Aorta (tissue), 5 donors: Measurements from ENCODE around the gene EFR3B. TPM values are rescaled to one million over a fixed set of nuclear protein-coding genes. Genes with fewer than 3 reads are reported as not detected.

Experiments used
- ATAC-seq: fragments of 200-7000 bp; cut with Tn5 transposase; one replicate; pipeline ENCODE4 v1.9.1; 2022; ENCODE audit warnings: moderate library complexity; ENCODE audit not compliant: low FRiP score
- DNase-seq, 2 donors: peaks; one replicate each; pipeline ENCODE4 v3.0.0-alpha.2; 2020
- H3K27ac ChIP-seq, 2 donors: one replicate each; pipeline ENCODE4 v1.5.1; 2013; ENCODE audit warnings: low read length in 2 of 2, mild to moderate bottlenecking in 2 of 2, moderate library complexity in 2 of 2, control low read depth in 1 of 2, inconsistent platforms in 1 of 2, low read depth in 1 of 2
- H3K27me3 ChIP-seq, 2 donors: one replicate each; pipeline ENCODE4 v1.6.1; 2013; ENCODE audit warnings: control low read depth in 1 of 2, low read length in 1 of 2, mild to moderate bottlenecking in 1 of 2, moderate library complexity in 1 of 2; ENCODE audit not compliant: insufficient read depth in 2 of 2, control insufficient read depth in 1 of 2
- H3K36me3 ChIP-seq, 2 donors: one replicate each; pipeline ENCODE4 v1.6.1; 2013; ENCODE audit warnings: control low read depth in 1 of 2, low read length in 1 of 2, mild to moderate bottlenecking in 1 of 2; ENCODE audit not compliant: insufficient read depth in 2 of 2, control insufficient read depth in 1 of 2
- H3K4me1 ChIP-seq, 2 donors: one replicate each; pipeline ENCODE4 v1.6.1; 2013; ENCODE audit warnings: low read length in 2 of 2, control low read depth in 1 of 2, mild to moderate bottlenecking in 1 of 2, moderate library complexity in 1 of 2; ENCODE audit not compliant: insufficient read depth in 2 of 2, control insufficient read depth in 1 of 2
- H3K4me3 ChIP-seq, 2 donors: one replicate each; pipeline ENCODE4 v1.5.1; 2013; ENCODE audit warnings: low read length in 2 of 2, control low read depth in 1 of 2, mild to moderate bottlenecking in 1 of 2
- H3K9me3 ChIP-seq: one replicate; pipeline ENCODE4 v1.6.1; 2013; ENCODE audit warnings: mild to moderate bottlenecking, low read length; ENCODE audit not compliant: control insufficient read depth
- WGBS, 2 donors: extraction: QIAGEN DNeasy Blood & Tissue Kit; methylation state at CpG; one replicate each; pipeline ENCODE4 v1.1.7; 2013; 5-methylcytosine and 5-hydroxymethylcytosine counted together
- intact Hi-C, 2 donors: fragments of 100-400 bp; cut with DNase I; formaldehyde crosslinking; loops; one replicate each; pipeline versions ENCODE4 v1.14.2 to v1.15.0; 2022
- polyA plus RNA-seq, 2 donors: library from polyadenylated mRNA; stranded (reverse); fragments of 200-250 nt; gene quantifications; one replicate each; pipeline ENCODE4 v1.2.3, GENCODE V29; 2013
- total RNA-seq, 2 donors: library from RNA; stranded (reverse); fragmentation: NEBNext Ultra II Directional; extraction: Animal tissue kit (Norgen Biotek cat#: 25700); gene quantifications; one replicate each; pipeline ENCODE4 v1.2.1, GENCODE V29; 2021
- donor health status: healthy with polysubstance abuse.
- donor health status: Bipolar disorder and iron deficiency.
- donor health status: DM: no; HTN: no; CAD: no.
- donor health status: DM: no; HTN: no; CAD: no.
- donor health status: DM: yes; HTN: yes; CAD: no.

The EFR3B gene
- total and polyA plus RNA-seq, 4 donors, result 0.36 to 1.3 (median 0.88) TPM

- Histone ChIP-seq H3K4me1 (no peaks in the 10 kb centered on the region), H3K9me3 (peaks cover 2% of the 10 kb centered on the region), H3K36me3 (no peaks in the 10 kb centered on the region), H3K27me3 (no peaks in the 10 kb centered on the region), H3K27ac (no peak overlapping the region), H3K4me3 (no peak overlapping the region)
- intact Hi-C loops, result no loop called here
- WGBS, 2 donors, result 86 to 94% methylated on average over 10 of the region's 10 CpGs
- DNase-seq (peak in 1 of 2 donors; percentile 62), ATAC-seq (no peak)
These were observed 124.4 kb downstream of the EFR3B start for GRCh38 chr2:25165992-25166875.

GRCh38 chr2:25168256-25169072 is 126.6 kb downstream of the EFR3B start, which contains the start of gene POMC:
TSS of gene POMC (minus strand) at chr2:25168580. CDS start at chr2:25164772, 3,808 bp downstream.
- WGBS, 2 donors, result 5 to 7% methylated on average over 75 of the region's 75 CpGs
- no peaks in the 10 kb centered on the region for H3K27me3 ChIP-seq
- DNase-seq, result peak in 1 of 2 donors; percentile 83
- no peaks in the 10 kb centered on the region for H3K9me3 ChIP-seq
- H3K36me3 ChIP-seq, result no peaks in the 10 kb centered on the region
- H3K27ac ChIP-seq, result no peak within 1 kb of the TSS
- peak within 1 kb of the TSS; percentile 1 to 37 for H3K4me3 ChIP-seq
- H3K4me1 ChIP-seq, result no peaks in the 10 kb centered on the region
- ATAC-seq, result peak; percentile 52
- intact Hi-C loops, result no loop called here

GRCh38 chr2:25169073-25169470 is 127.2 kb downstream of the EFR3B start:
- intact Hi-C loops, result no loop called here
- Histone ChIP-seq H3K4me3 (no peak overlapping the region), H3K9me3 (no peaks in the 10 kb centered on the region), H3K27me3 (no peaks in the 10 kb centered on the region), H3K36me3 (no peaks in the 10 kb centered on the region), H3K27ac (no peak overlapping the region), H3K4me1 (no peaks in the 10 kb centered on the region)
- ATAC-seq (no peak), DNase-seq (no peak)
- WGBS, 2 donors, result 69 to 71% methylated on average over 2 of the region's 2 CpGs

- no peak overlapping the region for H3K4me3 ChIP-seq
- no peaks in the 10 kb centered on the region for H3K4me1 ChIP-seq
- WGBS, 2 donors, result 91 to 93% methylated on average over 7 of the region's 7 CpGs
- no peaks in the 10 kb centered on the region for H3K9me3 ChIP-seq
- DNase-seq, result no peak
- no peak overlapping the region for H3K27ac ChIP-seq
- H3K27me3 ChIP-seq, result no peaks in the 10 kb centered on the region
- no peaks in the 10 kb centered on the region for H3K36me3 ChIP-seq
- ATAC-seq, result no peak
- intact Hi-C loops, result no loop called here
These were observed 129.0 kb downstream of the EFR3B start for GRCh38 chr2:25170888-25171287.

GRCh38 chr2:25173719-25174118 is 131.8 kb downstream of the EFR3B start:
- no peak overlapping the region for H3K27ac ChIP-seq
- intact Hi-C loops, result no loop called here
- WGBS, 2 donors, result 77 to 87% methylated on average over 5 of the region's 5 CpGs
- H3K4me1 ChIP-seq, result no peaks in the 10 kb centered on the region
- ATAC-seq, result no peak
- no peaks in the 10 kb centered on the region for H3K9me3 ChIP-seq
- no peaks in the 10 kb centered on the region for H3K36me3 ChIP-seq
- H3K4me3 ChIP-seq, result no peak overlapping the region
- H3K27me3 ChIP-seq, result no peaks in the 10 kb centered on the region
- no peak for DNase-seq

GRCh38 chr2:25174192-25174861 is 132.5 kb downstream of the EFR3B start:
- intact Hi-C loops, result no loop called here
- ATAC-seq, result no peak
- H3K4me1 ChIP-seq, result no peaks in the 10 kb centered on the region
- no peak overlapping the region for H3K27ac ChIP-seq
- H3K27me3 ChIP-seq, result no peaks in the 10 kb centered on the region
- no peaks in the 10 kb centered on the region for H3K9me3 ChIP-seq
- WGBS, 2 donors, result 91 to 93% methylated on average over 6 of the region's 6 CpGs
- H3K36me3 ChIP-seq, result no peaks in the 10 kb centered on the region
- H3K4me3 ChIP-seq, result no peak overlapping the region
- no peak for DNase-seq

GRCh38 chr2:25176138-25176537 is 134.3 kb downstream of the EFR3B start:
- H3K27me3 ChIP-seq, result no peaks in the 10 kb centered on the region
- no peak overlapping the region for H3K27ac ChIP-seq
- no peaks in the 10 kb centered on the region for H3K36me3 ChIP-seq
- no peak for DNase-seq
- H3K9me3 ChIP-seq, result no peaks in the 10 kb centered on the region
- WGBS, 2 donors, result 82 to 86% methylated on average over 6 of the region's 6 CpGs
- no peak for ATAC-seq
- H3K4me1 ChIP-seq, result no peaks in the 10 kb centered on the region
- intact Hi-C loops, result no loop called here
- no peak overlapping the region for H3K4me3 ChIP-seq

GRCh38 chr2:25176541-25177181 is 134.8 kb downstream of the EFR3B start:
- ATAC-seq, result no peak
- Histone ChIP-seq H3K27me3 (no peaks in the 10 kb centered on the region), H3K27ac (no peak overlapping the region), H3K36me3 (no peaks in the 10 kb centered on the region), H3K9me3 (no peaks in the 10 kb centered on the region), H3K4me1 (no peaks in the 10 kb centered on the region), H3K4me3 (no peak overlapping the region)
- DNase-seq, result no peak
- intact Hi-C loops, result no loop called here
- WGBS, 2 donors, result 80 to 91% methylated on average over 5 of the region's 5 CpGs
